Lower lobe of right lung (tissue), 2 donors: ENCODE results near the gene PCDHB14. TPM values are rescaled to one million over a fixed set of nuclear protein-coding genes. Genes with fewer than 3 reads are reported as not detected.
"Not testable (repeated sequence)": the region's sequence is repeated elsewhere in the genome, so short reads cannot be mapped to it uniquely, and the experiment has no call there.

ENCODE experiments used
- ATAC-seq, 2 donors: fragments of 200-7000 bp; cut with Tn5 transposase; one replicate each; pipeline ENCODE4 v1.9.1; 2020 to 2022; ENCODE audit warnings: mild to moderate bottlenecking in 2 of 2, moderate library complexity in 2 of 2
- DNase-seq: peaks from one replicate; pipeline ENCODE4 v3.0.0-alpha.2; 2020
- H3K27ac ChIP-seq: fragments of 200-600 bp; one replicate; pipeline ENCODE4 v1.8.0; 2022
- H3K27me3 ChIP-seq: fragments of 200-600 bp; one replicate; pipeline ENCODE4 v1.8.0; 2022; ENCODE audit warnings: low read depth
- H3K36me3 ChIP-seq: fragments of 200-600 bp; one replicate; pipeline ENCODE4 v1.8.0; 2022; ENCODE audit warnings: mild to moderate bottlenecking
- H3K4me1 ChIP-seq: fragments of 200-600 bp; one replicate; pipeline ENCODE4 v1.8.0; 2022
- H3K4me3 ChIP-seq: fragments of 200-600 bp; one replicate; pipeline ENCODE4 v1.8.0; 2022; ENCODE audit warnings: mild to moderate bottlenecking
- H3K9me3 ChIP-seq: fragments of 200-600 bp; one replicate; pipeline ENCODE4 v1.8.0; 2022
- CTCF ChIP-seq: fragments of 200-600 bp; IDR thresholded peaks from one replicate; pipeline ENCODE4 v1.8.0; 2022; ENCODE audit warnings: antibody characterized with exemption, mild to moderate bottlenecking
- intact Hi-C: fragments of 100-400 bp; cut with DNase I; formaldehyde crosslinking; loops from one replicate; pipeline ENCODE4 v1.11.0; 2022
- long read RNA-seq: library from polyadenylated mRNA; unstranded; transcript quantifications from one replicate; pipeline ENCODE4 v2.0.0, GENCODE V29; 2021
- total RNA-seq: library from RNA; stranded (reverse); fragmentation: NEBNext Ultra II Directional; extraction: Animal tissue kit (Norgen Biotek cat#: 25700); gene quantifications from one replicate; pipeline ENCODE4 v1.2.1, GENCODE V29; 2021
- donor health status: DM: no; HTN: yes; CAD: no; lungs with severe emphysema.

The PCDHB14 gene
- total RNA-seq = 2.1 TPM
- long read RNA-seq, full-length matches to known transcripts = 2 of 2 reads
- long read RNA-seq, partial matches to known transcripts = 0 of 2 reads
- long read RNA-seq, other reads (novel, unspliced or antisense) = 0 of 2 reads

- H3K9me3 ChIP-seq = peaks cover 78% of the 10 kb centered on the region
Observed at GRCh38 chr5:141223112-141223783, at the start of gene PCDHB14. Gene PCDHB14 (plus strand): TSS chr5:141223343. CDS start chr5:141223506, 163 bp downstream.

GRCh38 chr5:141174291-141175104 lies 48.6 kb upstream of the PCDHB14 start:
- H3K27ac ChIP-seq, DNase-seq, H3K4me1 ChIP-seq, intact Hi-C loops, H3K36me3 ChIP-seq, H3K4me3 ChIP-seq, ATAC-seq: not testable (repeated sequence)
- Histone ChIP-seq H3K27me3 (peaks cover 25% of the 10 kb centered on the region), H3K9me3 (peaks cover 28% of the 10 kb centered on the region)

More at GRCh38 chr5:141223112-141223783, at the start of gene PCDHB14:
- ATAC-seq = no peak
- Histone ChIP-seq H3K4me1 (no peaks in the 10 kb centered on the region), H3K27ac (no peak within 1 kb of the TSS), H3K4me3 (peak within 1 kb of the TSS; percentile 31), H3K36me3 (no peaks in the 10 kb centered on the region), H3K27me3 (no peaks in the 10 kb centered on the region)
- TF ChIP-seq CTCF = no peak
- intact Hi-C loops = no loop called here
- no peak for DNase-seq

GRCh38 chr5:141175933-141176332 lies 47.2 kb upstream of the PCDHB14 start:
- intact Hi-C loops = no loop called here
- DNase-seq (no peak), ATAC-seq (no peak)
- peaks cover 28% of the 10 kb centered on the region for H3K9me3 ChIP-seq
- no peak for TF ChIP-seq CTCF
- H3K4me1 ChIP-seq = no peaks in the 10 kb centered on the region
- peaks cover 25% of the 10 kb centered on the region for H3K27me3 ChIP-seq
- H3K4me3 ChIP-seq = no peak overlapping the region
- no peaks in the 10 kb centered on the region for H3K36me3 ChIP-seq
- H3K27ac ChIP-seq = no peak overlapping the region

- ATAC-seq = peak in 1 of 2 donors; percentile 48
- peaks cover 30% of the 10 kb centered on the region for H3K9me3 ChIP-seq
- H3K36me3 ChIP-seq, H3K27ac ChIP-seq, H3K4me1 ChIP-seq, H3K4me3 ChIP-seq, intact Hi-C loops, DNase-seq: not testable (repeated sequence)
- peaks cover 27% of the 10 kb centered on the region for H3K27me3 ChIP-seq
- peak; percentile 10 for TF ChIP-seq CTCF
Observed at GRCh38 chr5:141177577-141178191, 45.5 kb upstream of the PCDHB14 start, which contains the start of gene PCDHB8. Gene PCDHB8 (plus strand): TSS chr5:141177790. CDS start chr5:141178035, 245 bp downstream.

GRCh38 chr5:141179371-141179770 lies 43.8 kb upstream of the PCDHB14 start:
- H3K9me3 ChIP-seq = peaks cover 39% of the 10 kb centered on the region
- H3K27ac ChIP-seq, H3K4me1 ChIP-seq, H3K36me3 ChIP-seq, ATAC-seq, intact Hi-C loops, DNase-seq, H3K4me3 ChIP-seq: not testable (repeated sequence)
- H3K27me3 ChIP-seq = peaks cover 28% of the 10 kb centered on the region

GRCh38 chr5:141179876-141180275 lies 43.3 kb upstream of the PCDHB14 start:
- ATAC-seq, H3K27ac ChIP-seq, intact Hi-C loops, H3K4me1 ChIP-seq, H3K36me3 ChIP-seq, H3K4me3 ChIP-seq, DNase-seq: not testable (repeated sequence)
- Histone ChIP-seq H3K27me3 (peaks cover 24% of the 10 kb centered on the region), H3K9me3 (peaks cover 39% of the 10 kb centered on the region)
